Panc1 (cell line): Measurements from ENCODE around the gene HAND1. TPM values are rescaled to one million over a fixed set of nuclear protein-coding genes. Genes with fewer than 3 reads are reported as not detected.

Source experiments
- ATAC-seq: fragments of 200-7000 bp; cut with Tn5 transposase; 2 replicates; pipeline ENCODE4 v1.9.1; 2020; ENCODE audit warnings: mild to moderate bottlenecking, moderate library complexity
- BruUV-seq: library from RNA; stranded (reverse); fragments of 400-500 nt; replicated peaks from 2 replicates; lab custom pipeline; 2021; lab: Mats Ljungman, UMichigan
- CTCF ChIA-PET: fragments of 300-600 bp; sonication (Branson Sonifier 250); formaldehyde crosslinking; loops from one replicate; lab custom pipeline; 2022; ENCODE audit warnings: antibody characterized with exemption; lab: Charles Lee
- POLR2A ChIA-PET: fragments of 300-600 bp; sonication (Branson Sonifier 250); formaldehyde crosslinking; loops from one replicate; lab custom pipeline; 2022; ENCODE audit warnings: antibody characterized with exemption; lab: Charles Lee
- DNase-seq: peaks from one replicate; pipeline ENCODE4 v3.0.0-alpha.2; 2010; ENCODE audit warnings: low read depth, low spot score
- H3K27ac ChIP-seq: 2 replicates; pipeline ENCODE4 v1.5.1; 2011; ENCODE audit warnings: mild to moderate bottlenecking, low read length, inconsistent platforms
- H3K27me3 ChIP-seq: fragments of 200-500 bp; sonication (Bioruptor generic); 2 replicates; pipeline ENCODE4 v1.6.0; 2014; ENCODE audit warnings: low read length, inconsistent platforms; ENCODE audit not compliant: control insufficient read depth, insufficient read depth
- H3K36me3 ChIP-seq: fragments of 200-500 bp; sonication (Bioruptor generic); 2 replicates; pipeline ENCODE4 v1.5.1; 2014; ENCODE audit warnings: inconsistent platforms, mild to moderate bottlenecking, low read length, moderate library complexity; ENCODE audit not compliant: control insufficient read depth, insufficient read depth
- H3K4me1 ChIP-seq: 2 replicates; pipeline ENCODE4 v1.5.1; 2011; ENCODE audit warnings: inconsistent platforms, mild to moderate bottlenecking, low read length, moderate library complexity; ENCODE audit not compliant: control insufficient read depth, insufficient read depth
- H3K4me3 ChIP-seq, 2 experiments: 2 replicates each; pipeline ENCODE4 v1.5.1; 2011 to 2012; ENCODE audit warnings: low read depth in 2 of 2, low read length in 2 of 2, mild to moderate bottlenecking in 2 of 2, inconsistent platforms in 1 of 2, moderate library complexity in 1 of 2
- H3K9me3 ChIP-seq: fragments of 200-500 bp; sonication (Bioruptor generic); 2 replicates; pipeline ENCODE4 v1.5.1; 2014; ENCODE audit warnings: low read depth, mild to moderate bottlenecking, inconsistent platforms, low read length, moderate library complexity; ENCODE audit not compliant: control insufficient read depth, insufficient read depth
- CTCF ChIP-seq: fragments of 450-650 bp; IDR thresholded peaks from 2 replicates; pipeline ENCODE4 v1.5.1; 2017; ENCODE audit warnings: mild to moderate bottlenecking
- POLR2AphosphoS5 ChIP-seq: IDR thresholded peaks from 2 replicates; pipeline ENCODE4 v1.6.1; 2012; ENCODE audit warnings: mild to moderate bottlenecking, low read depth, low read length, moderate library complexity
- SIN3A ChIP-seq: IDR thresholded peaks from 2 replicates; pipeline ENCODE4 v1.6.1; 2012; ENCODE audit warnings: low read depth, mild to moderate bottlenecking, low read length, moderate library complexity, borderline replicate concordance; ENCODE audit not compliant: insufficient read depth
- TCF7L2 ChIP-seq: IDR thresholded peaks from 2 replicates; pipeline ENCODE4 v1.6.1; 2011; ENCODE audit warnings: mild to moderate bottlenecking, low read depth, low read length, inconsistent platforms
- in situ Hi-C: cut with HindIII; loops from 2 replicates; pipeline ENCODE4 v1.10.0; 2016; ENCODE audit warnings: low sequenced_read_pairs, low pct_unique_long_range_greater_than_20kb
- intact Hi-C: fragments of 100-400 bp; cut with micrococcal nuclease; formaldehyde crosslinking; loops from one replicate; pipeline ENCODE4 v1.10.0; 2022; ENCODE audit not compliant: unreplicated experiment
- total RNA-seq: library from RNA; stranded (reverse); gene quantifications from one replicate; pipeline ENCODE4 v1.2.1, GENCODE V29; 2021; ENCODE audit not compliant: unreplicated experiment
- TF ChIP-seq, protein P1 (sequence below), 2 experiments: IDR thresholded peaks; 2 replicates each; pipeline ENCODE4 v1.6.1; 2011 to 2012; ENCODE audit warnings: low read depth in 2 of 2, control low read depth in 1 of 2, low read length in 1 of 2, mild to moderate bottlenecking in 1 of 2, moderate library complexity in 1 of 2; ENCODE audit not compliant: insufficient read depth in 1 of 2

Gene HAND1
- total RNA-seq, 1 experiment from 2014 or later: 0.10 TPM

GRCh38 chr5:154482528-154483449 is 4.8 kb upstream of the HAND1 start:
- no TSS peak for BruUV-seq
- Histone ChIP-seq H3K27ac (no peak overlapping the region), H3K4me1 (no peaks in the 10 kb centered on the region), H3K36me3 (no peaks in the 10 kb centered on the region), H3K4me3 (no peak overlapping the region), H3K9me3 (no peaks in the 10 kb centered on the region), H3K27me3 (peaks cover 36% of the 10 kb centered on the region)
- in situ Hi-C loops: no loop called here
- ChIA-PET CTCF (no interaction called here), POLR2A (no interaction called here)
- TF ChIP-seq SIN3A (no peak), CTCF (no peak), POLR2AphosphoS5 (no peak), TCF7L2 (no peak)
- TF ChIP-seq, protein P1, sequence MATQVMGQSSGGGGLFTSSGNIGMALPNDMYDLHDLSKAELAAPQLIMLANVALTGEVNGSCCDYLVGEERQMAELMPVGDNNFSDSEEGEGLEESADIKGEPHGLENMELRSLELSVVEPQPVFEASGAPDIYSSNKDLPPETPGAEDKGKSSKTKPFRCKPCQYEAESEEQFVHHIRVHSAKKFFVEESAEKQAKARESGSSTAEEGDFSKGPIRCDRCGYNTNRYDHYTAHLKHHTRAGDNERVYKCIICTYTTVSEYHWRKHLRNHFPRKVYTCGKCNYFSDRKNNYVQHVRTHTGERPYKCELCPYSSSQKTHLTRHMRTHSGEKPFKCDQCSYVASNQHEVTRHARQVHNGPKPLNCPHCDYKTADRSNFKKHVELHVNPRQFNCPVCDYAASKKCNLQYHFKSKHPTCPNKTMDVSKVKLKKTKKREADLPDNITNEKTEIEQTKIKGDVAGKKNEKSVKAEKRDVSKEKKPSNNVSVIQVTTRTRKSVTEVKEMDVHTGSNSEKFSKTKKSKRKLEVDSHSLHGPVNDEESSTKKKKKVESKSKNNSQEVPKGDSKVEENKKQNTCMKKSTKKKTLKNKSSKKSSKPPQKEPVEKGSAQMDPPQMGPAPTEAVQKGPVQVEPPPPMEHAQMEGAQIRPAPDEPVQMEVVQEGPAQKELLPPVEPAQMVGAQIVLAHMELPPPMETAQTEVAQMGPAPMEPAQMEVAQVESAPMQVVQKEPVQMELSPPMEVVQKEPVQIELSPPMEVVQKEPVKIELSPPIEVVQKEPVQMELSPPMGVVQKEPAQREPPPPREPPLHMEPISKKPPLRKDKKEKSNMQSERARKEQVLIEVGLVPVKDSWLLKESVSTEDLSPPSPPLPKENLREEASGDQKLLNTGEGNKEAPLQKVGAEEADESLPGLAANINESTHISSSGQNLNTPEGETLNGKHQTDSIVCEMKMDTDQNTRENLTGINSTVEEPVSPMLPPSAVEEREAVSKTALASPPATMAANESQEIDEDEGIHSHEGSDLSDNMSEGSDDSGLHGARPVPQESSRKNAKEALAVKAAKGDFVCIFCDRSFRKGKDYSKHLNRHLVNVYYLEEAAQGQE (IDR thresholded peaks at IDR 0.05; ENCODE audit: insufficient read depth in 1 of 2, low read depth in 2 of 2, low read length in 1 of 2): no peak
- intact Hi-C loops: no loop called here
- DNase-seq (no peak), ATAC-seq (no peak)

DNA sequence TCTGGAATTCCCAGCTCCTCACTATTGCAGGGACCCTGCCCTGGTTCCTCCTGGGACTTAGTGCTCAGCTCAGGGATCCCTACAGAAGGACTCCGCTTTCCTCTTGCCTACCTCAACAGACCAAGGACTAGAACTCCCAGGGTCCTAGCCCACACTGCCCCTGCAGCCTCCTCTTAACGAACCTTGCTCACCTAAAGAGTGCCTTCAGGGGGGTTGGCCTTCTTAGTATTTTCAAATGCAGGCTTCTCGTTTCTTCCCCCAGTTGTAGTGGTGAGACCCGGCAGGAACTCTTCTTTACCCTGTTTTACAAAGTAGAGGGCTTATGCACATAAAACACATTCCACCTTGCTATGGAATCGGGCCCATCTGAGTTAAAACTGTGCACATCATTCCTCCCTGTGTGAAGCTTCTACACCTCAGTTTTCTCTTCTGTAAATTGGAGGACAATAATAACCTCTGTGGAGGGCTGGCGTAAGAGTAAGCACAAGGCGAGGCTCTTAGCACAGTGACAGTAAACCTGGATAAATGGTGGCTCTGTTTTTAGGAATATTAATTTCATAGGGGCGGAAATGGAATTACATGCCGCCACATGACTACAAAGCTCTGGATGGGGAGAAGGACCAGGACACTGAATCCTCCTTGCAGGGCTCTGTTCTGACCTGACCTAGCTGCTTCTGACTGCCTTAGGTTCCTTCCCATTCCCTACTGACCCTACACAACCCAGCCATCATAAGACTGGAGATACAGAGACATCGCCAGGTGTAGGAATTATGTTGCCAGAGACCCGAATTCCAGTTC is 3.8 kb upstream of the HAND1 start:
- no peak overlapping the region for H3K4me3 ChIP-seq
- ChIA-PET POLR2A (no interaction called here), CTCF (interaction anchor here (0.7 kb wide), 1 partner anchor 12 kb away, joined by 3 read pairs; no protein-coding TSS in a partner anchor)
- DNase-seq: no peak
- ATAC-seq: no peak
- no peaks in the 10 kb centered on the region for H3K36me3 ChIP-seq
- in situ Hi-C loops (no loop called here), intact Hi-C loops (no loop called here)
- no TSS peak for BruUV-seq
- TF ChIP-seq, protein P1 (IDR thresholded peaks at IDR 0.05; ENCODE audit: insufficient read depth in 1 of 2, low read depth in 2 of 2, low read length in 1 of 2): no peak
- no peak for TF ChIP-seq TCF7L2
- TF ChIP-seq POLR2AphosphoS5: no peak
- no peak for TF ChIP-seq CTCF
- TF ChIP-seq SIN3A: no peak
- no peaks in the 10 kb centered on the region for H3K9me3 ChIP-seq
- H3K27me3 ChIP-seq: peaks cover 34% of the 10 kb centered on the region
- no peak overlapping the region for H3K27ac ChIP-seq
- H3K4me1 ChIP-seq: no peaks in the 10 kb centered on the region
